ENCODE measurements around the gene NR2F2. TPM values are rescaled to one million over a fixed set of nuclear protein-coding genes. Genes with fewer than 3 reads are reported as not detected.

The NR2F2 gene
- total and polyA plus RNA-seq, 2 of the 13 experiments (the other 11 are each of a cell fraction or from before 2014, with no cell fraction given), result 3.5 to 4.7 TPM

- no peak for TF ChIP-seq RERE (CRISPR knock-in tag; IDR thresholded peaks at IDR 0.05; ENCODE audit: low read depth)
- 0 out of 2 replicates have a peak, but pooled peaks have one; percentile 36 for TF ChIP-seq HINFP (CRISPR knock-in tag; IDR thresholded peaks at IDR 0.05; ENCODE audit: low read depth)
Observed at GRCh38 chr15:96330450-96331143, at the start of gene NR2F2 (continued).

- Histone ChIP-seq H3K4me2 (ENCODE audit: low read depth, low read length) (no peak overlapping the region), H3K4me3 (replicated peaks in 1 of 3; ENCODE audit: insufficient read depth in 1 of 3, low read depth in 2 of 3, low read length in 3 of 3) (no peak overlapping the region), H3K4me1 (ENCODE audit: insufficient read depth, low read length) (no peaks in the 10 kb centered on the region), H3K27ac (ENCODE audit: extremely low read length, insufficient read depth, low read length) (no peak overlapping the region), H3K9ac (ENCODE audit: insufficient read depth, low read depth, low read length) (no peak overlapping the region), H3K79me2 (ENCODE audit: insufficient read depth, low read length) (no peaks in the 10 kb centered on the region), H3K9me3 (ENCODE audit: low read length) (no peaks in the 10 kb centered on the region), H4K20me1 (ENCODE audit: insufficient read depth, low read length) (no peaks in the 10 kb centered on the region), H3K27me3 (ENCODE audit: control insufficient read depth in 1 of 2, insufficient read depth in 2 of 2, low read length in 2 of 2) (no peaks in the 10 kb centered on the region), H3K36me3 (replicated peaks in 1 of 2; ENCODE audit: control insufficient read depth in 1 of 2, insufficient read depth in 2 of 2, low read length in 2 of 2) (no peaks in the 10 kb centered on the region), H2AFZ (ENCODE audit: low read length) (no peak overlapping the region)
- 98% methylated on average over 10 of the region's 11 CpGs for WGBS (ENCODE audit: low lambda C conversion rate)
- BruUV-seq (replicated peaks), result no TSS peak
- intact Hi-C loops (cut with micrococcal nuclease; ENCODE audit: unreplicated experiment), result no loop called here
- DNase-seq (ENCODE audit: low spot score), result no peak
- no peak for ATAC-seq
- in situ Hi-C loops (cut with HindIII; ENCODE audit: extremely low pct_ligation_motif_present, low pct_unique_long_range_greater_than_20kb), result no loop called here
- ChIA-PET POLR2A (no interaction called here), CTCF (ENCODE audit: low intra/inter-chr PET ratio, low total read pairs) (no interaction called here)
- FAIRE-seq, result no peak
- TF ChIP-seq HNRNPL (IDR thresholded peaks at IDR 0.05; ENCODE audit: low read depth, low read length), result no peak
- no peak for TF ChIP-seq RCOR2 (CRISPR knock-in tag; IDR thresholded peaks at IDR 0.05)
- TF ChIP-seq ZFY (CRISPR knock-in tag; IDR thresholded peaks at IDR 0.05), result no peak
- TF ChIP-seq CREBL2 (CRISPR knock-in tag; IDR thresholded peaks at IDR 0.05; ENCODE audit: borderline replicate concordance), result no peak
- TF ChIP-seq NAIF1 (CRISPR knock-in tag; IDR thresholded peaks at IDR 0.05; ENCODE audit: borderline replicate concordance), result no peak
- no peak for TF ChIP-seq IRF9 (CRISPR knock-in tag; IDR thresholded peaks at IDR 0.05; ENCODE audit: borderline replicate concordance)
- TF ChIP-seq PLSCR1 (CRISPR knock-in tag; IDR thresholded peaks at IDR 0.05; ENCODE audit: borderline replicate concordance), result no peak
- no peak for TF ChIP-seq NBN (conservative IDR thresholded peaks at IDR 0.05)
- no peak for TF ChIP-seq TBX2 (CRISPR knock-in tag; IDR thresholded peaks at IDR 0.05; ENCODE audit: borderline replicate concordance)
- TF ChIP-seq SRSF4 (IDR thresholded peaks at IDR 0.05; ENCODE audit: low read depth, low read length, poor library complexity, severe bottlenecking), result no peak
- no peak for TF ChIP-seq MYC (CRISPR knock-in tag; IDR thresholded peaks at IDR 0.05; ENCODE audit: borderline replicate concordance)
- TF ChIP-seq TBP (CRISPR knock-in tag; IDR thresholded peaks at IDR 0.05), result no peak
Observed at GRCh38 chr15:96285305-96285704, 45.2 kb upstream of the NR2F2 start.
